Non-pigmented ciliary epithelial cell (primary cell): ENCODE data around the gene SH2D3C.

ENCODE experiments used
- DNase-seq: peaks from one replicate; pipeline ENCODE4 v3.0.0-alpha.2; 2010; ENCODE audit warnings: low read depth

The SH2D3C gene

GRCh38 chr9:127738666-127739065, 39.8 kb downstream of the SH2D3C start:
- no peak for DNase-seq

- DNase-seq, result no peak
Measured at GRCh38 chr9:127735530-127736185, 42.8 kb downstream of the SH2D3C start.

- DNase-seq, result peak; percentile 84
Measured at GRCh38 chr9:127734747-127735529, 43.5 kb downstream of the SH2D3C start, which contains the start of gene TOR2A. TSS of gene TOR2A (minus strand) at chr9:127735294. CDS start at chr9:127735270, 24 bp downstream.

GRCh38 chr9:127734247-127734746, 44.2 kb downstream of the SH2D3C start:
- DNase-seq, result no peak

- DNase-seq, result no peak
Measured at GRCh38 chr9:127733614-127734013, 44.9 kb downstream of the SH2D3C start.

- DNase-seq, result no peak
Measured at GRCh38 chr9:127732444-127732843, 46.0 kb downstream of the SH2D3C start.

- no peak for DNase-seq
Measured at GRCh38 chr9:127731938-127732337, 46.5 kb downstream of the SH2D3C start.

- DNase-seq, result no peak
Measured at GRCh38 chr9:127730799-127731410, 47.6 kb downstream of the SH2D3C start.

- DNase-seq, result no peak
Measured at GRCh38 chr9:127730262-127730661, 48.2 kb downstream of the SH2D3C start.

GRCh38 chr9:127729522-127730256, 48.8 kb downstream of the SH2D3C start:
- no peak for DNase-seq

- no peak for DNase-seq
Measured at GRCh38 chr9:127728808-127729207, 49.7 kb downstream of the SH2D3C start.

- no peak for DNase-seq
Measured at GRCh38 chr9:127726871-127727270, 51.6 kb downstream of the SH2D3C start.

GRCh38 chr9:127724012-127724411, 54.5 kb downstream of the SH2D3C start:
- DNase-seq, result no peak

GRCh38 chr9:127723444-127723843, 55.0 kb downstream of the SH2D3C start:
- DNase-seq, result no peak

- DNase-seq, result no peak
Measured at GRCh38 chr9:127723013-127723412, 55.5 kb downstream of the SH2D3C start.

GRCh38 chr9:127722055-127722745, 56.3 kb downstream of the SH2D3C start:
- DNase-seq, result no peak

GRCh38 chr9:127721391-127721821, 57.1 kb downstream of the SH2D3C start:
- DNase-seq, result no peak

- no peak for DNase-seq
Measured at GRCh38 chr9:127720865-127721227, 57.6 kb downstream of the SH2D3C start.

- no peak for DNase-seq
Measured at GRCh38 chr9:127720031-127720864, 58.2 kb downstream of the SH2D3C start.

GRCh38 chr9:127717766-127718165, 60.7 kb downstream of the SH2D3C start:
- no peak for DNase-seq

- DNase-seq, result no peak
Measured at GRCh38 chr9:127716412-127716811, 62.1 kb downstream of the SH2D3C start.
